PFSK-1 (cell line): ENCODE data around the gene KIAA2012.

Experiments used
- FOXP2 ChIP-seq: optimal IDR thresholded peaks from 2 replicates; pipeline ENCODE3; 2011; ENCODE audit warnings: borderline replicate concordance, control low read depth, inconsistent platforms; ENCODE audit not compliant: insufficient read depth; ENCODE audit errors: extremely low read length, extremely low read depth
- POLR2AphosphoS5 ChIP-seq: IDR thresholded peaks from 2 replicates; pipeline ENCODE4 v1.6.1; 2012; ENCODE audit warnings: low read depth, mild to moderate bottlenecking, control low read depth, low read length, moderate library complexity
- SIN3A ChIP-seq: IDR thresholded peaks from 2 replicates; pipeline ENCODE4 v1.6.1; 2012; ENCODE audit warnings: mild to moderate bottlenecking, low read length, moderate library complexity, borderline replicate concordance; ENCODE audit not compliant: insufficient read depth
- TAF1 ChIP-seq: IDR thresholded peaks from 2 replicates; pipeline ENCODE4 v1.6.1; 2012; ENCODE audit warnings: low read length, control low read depth, borderline replicate concordance; ENCODE audit not compliant: insufficient read depth
- TF ChIP-seq, protein P1 (sequence below), 2 experiments: IDR thresholded peaks; 2 replicates each; pipeline versions ENCODE4 v1.6.1 to v1.8.0; 2011 to 2012; ENCODE audit warnings: low read depth in 2 of 2, low read length in 2 of 2, control low read depth in 1 of 2, inconsistent platforms in 1 of 2, mild to moderate bottlenecking in 1 of 2, moderate library complexity in 1 of 2; ENCODE audit not compliant: insufficient read depth in 1 of 2

Gene KIAA2012

DNA sequence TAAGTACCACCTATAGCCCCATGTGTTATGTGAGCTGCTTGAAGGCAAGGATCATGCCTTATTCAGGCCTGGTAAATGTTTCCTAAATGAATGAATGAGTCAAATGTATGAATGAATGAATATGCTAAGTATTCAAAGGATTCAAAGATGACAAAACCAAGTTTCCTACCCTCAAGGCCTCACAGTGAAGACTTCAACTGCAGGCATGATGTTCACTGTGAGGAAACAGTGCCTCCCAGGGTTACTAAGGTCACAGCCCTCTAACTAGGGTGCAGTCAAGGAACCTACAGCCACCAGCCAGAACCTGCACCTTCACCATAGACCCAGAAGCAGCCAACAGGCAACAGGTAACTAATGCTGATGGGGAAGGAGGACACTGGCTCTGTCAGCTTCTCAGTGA, 96.1 kb downstream of the KIAA2012 start:
- no peak for TF ChIP-seq TAF1
- no peak for TF ChIP-seq SIN3A
- TF ChIP-seq FOXP2, result no peak
- no peak for TF ChIP-seq POLR2AphosphoS5
- TF ChIP-seq, protein P1, sequence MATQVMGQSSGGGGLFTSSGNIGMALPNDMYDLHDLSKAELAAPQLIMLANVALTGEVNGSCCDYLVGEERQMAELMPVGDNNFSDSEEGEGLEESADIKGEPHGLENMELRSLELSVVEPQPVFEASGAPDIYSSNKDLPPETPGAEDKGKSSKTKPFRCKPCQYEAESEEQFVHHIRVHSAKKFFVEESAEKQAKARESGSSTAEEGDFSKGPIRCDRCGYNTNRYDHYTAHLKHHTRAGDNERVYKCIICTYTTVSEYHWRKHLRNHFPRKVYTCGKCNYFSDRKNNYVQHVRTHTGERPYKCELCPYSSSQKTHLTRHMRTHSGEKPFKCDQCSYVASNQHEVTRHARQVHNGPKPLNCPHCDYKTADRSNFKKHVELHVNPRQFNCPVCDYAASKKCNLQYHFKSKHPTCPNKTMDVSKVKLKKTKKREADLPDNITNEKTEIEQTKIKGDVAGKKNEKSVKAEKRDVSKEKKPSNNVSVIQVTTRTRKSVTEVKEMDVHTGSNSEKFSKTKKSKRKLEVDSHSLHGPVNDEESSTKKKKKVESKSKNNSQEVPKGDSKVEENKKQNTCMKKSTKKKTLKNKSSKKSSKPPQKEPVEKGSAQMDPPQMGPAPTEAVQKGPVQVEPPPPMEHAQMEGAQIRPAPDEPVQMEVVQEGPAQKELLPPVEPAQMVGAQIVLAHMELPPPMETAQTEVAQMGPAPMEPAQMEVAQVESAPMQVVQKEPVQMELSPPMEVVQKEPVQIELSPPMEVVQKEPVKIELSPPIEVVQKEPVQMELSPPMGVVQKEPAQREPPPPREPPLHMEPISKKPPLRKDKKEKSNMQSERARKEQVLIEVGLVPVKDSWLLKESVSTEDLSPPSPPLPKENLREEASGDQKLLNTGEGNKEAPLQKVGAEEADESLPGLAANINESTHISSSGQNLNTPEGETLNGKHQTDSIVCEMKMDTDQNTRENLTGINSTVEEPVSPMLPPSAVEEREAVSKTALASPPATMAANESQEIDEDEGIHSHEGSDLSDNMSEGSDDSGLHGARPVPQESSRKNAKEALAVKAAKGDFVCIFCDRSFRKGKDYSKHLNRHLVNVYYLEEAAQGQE (IDR thresholded peaks at IDR 0.05; ENCODE audit: insufficient read depth in 1 of 2, low read depth in 2 of 2, low read length in 2 of 2), result no peak

DNA sequence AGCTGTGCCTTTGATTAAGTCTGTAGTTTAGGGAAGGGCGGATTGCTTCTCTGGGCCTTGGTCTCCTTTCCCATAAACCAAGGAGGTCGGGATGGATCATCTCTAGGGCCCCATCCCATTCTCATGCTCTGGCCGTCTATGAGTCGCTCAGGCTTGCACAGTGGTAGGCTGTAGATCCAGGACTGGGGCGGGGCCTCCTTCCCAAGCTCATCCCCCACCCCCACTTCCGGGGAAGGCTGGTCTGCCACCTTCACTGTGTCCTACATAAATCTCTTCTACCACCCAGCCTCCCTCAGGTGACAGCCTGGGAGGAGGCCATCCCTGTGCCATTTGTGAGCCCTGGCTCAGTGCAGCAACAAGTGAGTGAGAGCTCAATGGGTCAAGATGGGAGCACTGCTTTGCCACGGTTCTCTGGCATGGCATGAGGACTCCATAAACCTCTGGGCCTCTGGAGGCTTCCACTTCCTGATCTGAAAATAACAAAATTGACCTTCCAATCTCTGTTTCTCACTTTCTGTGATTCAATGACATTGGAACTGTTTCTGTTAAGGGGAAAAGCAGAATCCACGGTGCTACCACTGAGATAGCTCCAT, 96.9 kb downstream of the KIAA2012 start:
- TF ChIP-seq FOXP2 (no peak), SIN3A (no peak), TAF1 (no peak), POLR2AphosphoS5 (no peak)

DNA sequence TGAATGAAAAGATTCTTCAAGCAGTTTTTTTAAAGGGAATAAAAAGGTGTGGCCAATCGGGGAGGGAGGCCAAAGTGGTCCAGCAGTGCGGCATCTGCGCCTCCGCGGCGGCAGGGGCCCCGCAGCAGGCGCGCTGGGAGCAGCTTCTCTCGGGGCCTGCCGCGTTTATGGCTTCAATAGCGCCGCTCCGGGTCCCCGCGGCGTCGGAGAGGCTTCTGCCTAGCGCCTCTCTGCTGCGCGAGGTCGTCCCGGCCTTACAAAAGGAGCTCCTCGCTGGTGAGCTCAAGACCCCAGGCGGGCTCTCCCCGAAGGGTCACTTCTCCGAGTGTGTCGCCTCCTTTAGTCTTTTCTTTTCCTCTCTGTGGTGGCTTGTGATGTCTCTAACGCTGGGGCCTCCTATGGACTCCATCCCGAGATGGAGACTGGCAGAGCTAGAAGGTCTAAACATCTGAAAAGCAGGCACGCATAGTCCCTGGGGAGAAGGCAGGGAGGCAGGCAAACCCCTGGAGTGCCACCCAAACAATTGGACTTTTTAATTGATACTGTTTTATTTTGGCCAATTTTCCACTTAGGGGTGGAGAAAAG, 98.3 kb downstream of the KIAA2012 start:
- TF ChIP-seq SIN3A, result no peak
- TF ChIP-seq POLR2AphosphoS5, result no peak
- no peak for TF ChIP-seq FOXP2
- TF ChIP-seq TAF1, result no peak
- TF ChIP-seq, protein P1 (IDR thresholded peaks at IDR 0.05; ENCODE audit: insufficient read depth in 1 of 2, low read depth in 2 of 2, low read length in 2 of 2), result no peak

DNA sequence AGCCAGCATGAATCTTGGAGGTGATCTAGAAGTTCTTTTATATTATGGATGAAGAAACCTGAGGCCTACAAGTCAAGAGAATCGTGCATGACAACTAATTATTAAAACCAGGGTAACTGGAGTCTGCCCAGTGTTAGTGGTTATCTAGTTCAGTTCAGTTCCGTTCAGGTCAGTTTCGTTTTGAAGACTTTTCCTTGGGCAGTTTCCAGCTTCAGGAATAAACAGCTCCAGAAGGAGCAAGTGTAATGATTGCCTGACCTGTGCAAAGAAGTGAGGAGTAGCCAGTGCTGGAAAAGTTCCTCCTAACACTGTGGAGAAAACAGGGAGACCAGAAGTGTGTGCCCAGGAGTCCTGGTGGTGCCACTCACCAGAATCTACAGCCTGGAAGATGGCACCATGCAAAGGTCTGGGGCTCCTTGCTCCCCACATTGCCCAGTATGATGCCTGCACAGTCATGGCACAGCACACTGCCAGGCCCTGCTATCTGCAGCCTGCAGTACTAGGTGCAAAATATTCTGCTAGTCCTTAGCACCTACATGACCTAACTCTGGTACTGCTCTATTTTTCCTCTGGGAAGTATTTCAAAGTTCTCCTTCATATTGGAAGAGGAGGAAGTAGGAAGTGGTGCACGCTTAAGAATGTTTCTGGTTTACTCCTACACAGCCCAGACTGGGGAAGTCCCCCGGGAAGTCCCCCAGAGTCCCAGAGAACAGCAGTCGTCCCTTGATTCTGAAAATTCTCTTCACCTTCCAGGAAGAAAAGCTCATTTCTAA, 99.6 kb downstream of the KIAA2012 start:
- TF ChIP-seq POLR2AphosphoS5 (no peak), FOXP2 (no peak)
- TF ChIP-seq, protein P1 (IDR thresholded peaks at IDR 0.05; ENCODE audit: insufficient read depth in 1 of 2, low read depth in 2 of 2, low read length in 2 of 2), result peak in 1 of 2 experiments; percentile 27; a peak in 1 of 4 replicates

DNA sequence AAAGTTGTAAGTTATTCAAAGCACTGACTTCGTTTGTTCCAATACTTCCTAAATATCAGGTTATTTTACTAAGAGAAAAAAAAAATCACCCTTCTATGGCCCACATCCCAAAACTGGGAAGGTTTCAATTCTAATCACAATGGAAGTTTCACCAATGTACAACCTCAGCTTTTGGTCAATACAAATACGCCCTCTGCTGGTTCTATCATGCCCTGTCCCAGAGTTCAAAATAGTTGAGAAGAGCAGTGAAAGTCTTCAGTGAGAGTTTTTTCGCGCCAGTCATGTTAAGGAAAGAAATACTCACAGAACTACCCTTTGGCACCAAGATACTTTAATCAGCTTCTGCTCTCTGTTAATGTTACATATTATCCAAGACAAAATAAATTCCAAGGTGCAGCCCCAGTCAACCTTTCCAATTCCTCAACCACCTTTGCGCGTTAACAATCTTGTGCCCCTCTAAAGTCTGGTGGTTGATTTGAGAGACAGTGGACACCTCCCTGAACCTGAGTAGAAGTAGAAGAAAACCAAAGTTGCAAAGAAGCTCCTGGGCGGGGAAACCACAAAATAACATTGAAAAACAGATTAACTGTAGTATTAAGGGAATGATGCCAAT, 105.4 kb downstream of the KIAA2012 start:
- TF ChIP-seq POLR2AphosphoS5 (no peak), SIN3A (no peak)

DNA sequence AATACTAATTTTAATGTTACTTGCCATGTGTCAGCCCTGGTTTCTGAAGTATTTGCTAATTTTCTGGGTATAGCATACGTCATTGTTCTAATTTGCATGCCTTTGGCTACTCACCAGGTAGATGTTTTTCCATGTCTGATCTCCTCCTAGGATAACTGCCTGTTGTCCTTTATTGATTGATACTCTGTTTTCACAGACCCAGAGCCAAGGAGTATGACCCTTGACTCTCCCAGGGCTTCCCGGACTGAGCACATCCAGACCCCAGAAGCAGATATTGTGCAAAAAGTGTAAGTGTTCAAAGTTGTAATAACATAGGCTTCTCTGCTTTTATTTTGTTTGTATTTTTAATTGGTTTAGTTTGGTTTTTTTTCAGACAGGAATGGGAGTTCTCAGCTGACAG, 111.5 kb downstream of the KIAA2012 start:
- no peak for TF ChIP-seq TAF1
- no peak for TF ChIP-seq SIN3A
- TF ChIP-seq FOXP2, result no peak
- TF ChIP-seq, protein P1 (IDR thresholded peaks at IDR 0.05; ENCODE audit: insufficient read depth in 1 of 2, low read depth in 2 of 2, low read length in 2 of 2), result no peak
- no peak for TF ChIP-seq POLR2AphosphoS5
